Measurements from ENCODE around the gene POMT2.

POMT2 gene

DNA sequence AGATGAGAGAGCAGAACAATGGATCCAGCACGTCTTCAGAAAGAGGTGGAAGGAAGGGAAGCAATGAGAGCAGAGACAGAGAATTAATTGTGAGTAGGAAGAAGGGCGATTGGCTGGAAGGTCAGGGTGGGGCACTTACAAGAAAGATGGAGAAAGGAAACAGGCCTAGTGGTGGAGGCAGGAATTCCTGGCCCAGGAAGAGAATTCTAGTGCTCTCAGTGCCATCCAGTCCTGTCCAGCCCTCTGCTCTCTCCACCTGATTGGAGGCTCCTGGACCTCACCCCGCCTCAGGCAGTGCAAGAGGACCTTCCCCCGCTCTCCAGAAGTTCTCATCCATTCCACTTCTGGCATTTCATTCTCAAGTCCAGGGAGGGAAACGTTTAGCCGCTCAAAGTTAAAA is 92.6 kb downstream of the POMT2 start:
- no peak for DNase-seq

DNA sequence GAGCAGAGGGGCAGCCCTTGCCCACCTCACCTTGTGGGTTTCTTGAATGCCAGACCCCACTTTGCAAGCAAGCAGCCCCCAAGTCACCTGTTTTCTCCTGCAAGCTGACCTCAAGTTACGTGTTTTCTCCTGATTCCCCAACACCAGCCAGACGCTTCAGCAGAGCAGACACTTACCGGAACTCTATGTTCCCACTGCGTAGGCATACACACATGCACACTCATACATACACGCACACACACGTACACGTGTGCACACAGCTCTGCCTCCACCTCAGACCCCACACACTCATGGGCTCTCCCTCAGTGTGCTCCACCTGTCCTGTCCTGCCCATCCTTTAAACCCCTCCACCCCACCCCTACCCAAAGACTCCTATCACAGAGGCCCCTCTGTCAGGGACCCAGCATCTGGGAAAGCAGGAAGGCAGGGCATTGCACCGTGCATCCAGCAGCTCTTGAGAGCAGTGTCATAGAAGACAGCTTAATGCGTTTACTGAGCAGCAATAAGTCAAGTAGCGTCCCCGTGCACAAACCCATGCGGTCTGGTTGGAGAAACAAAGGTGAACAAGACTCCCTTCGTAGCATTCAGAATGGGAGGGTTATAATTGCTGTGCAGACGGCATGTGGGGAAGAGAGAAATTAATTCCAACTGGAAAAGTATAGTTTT is 94.7 kb downstream of the POMT2 start:
- DNase-seq: no peak

DNA sequence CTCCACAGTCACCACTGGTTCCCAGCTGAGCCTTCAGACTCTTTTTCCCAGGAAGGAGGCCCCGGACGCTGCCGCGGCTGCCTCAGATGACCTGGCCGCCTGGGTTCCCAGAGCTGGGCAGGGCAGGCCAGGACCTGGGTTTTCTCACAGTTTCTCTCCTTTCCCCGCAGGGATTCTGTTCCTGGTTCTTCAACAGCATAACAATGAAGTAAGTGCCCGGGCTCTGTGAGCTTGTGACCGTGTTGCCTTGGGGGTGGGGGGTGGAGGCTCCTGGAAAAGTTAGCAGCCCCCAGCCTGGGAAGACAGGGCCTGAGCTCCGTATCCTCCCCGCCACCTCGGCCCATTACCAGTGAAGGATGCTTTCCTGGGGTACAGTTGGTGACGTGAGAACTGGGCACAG is 95.4 kb downstream of the POMT2 start:
- no peak for DNase-seq

All from NCI-H2227 treated with DMSO at 0.1 percent for 48 hours (cell line).